ENCODE measurements around the gene PERM1. TPM values are rescaled to one million over a fixed set of nuclear protein-coding genes. Genes with fewer than 3 reads are reported as not detected.
"Not testable (repeated sequence)": the region's sequence is repeated elsewhere in the genome, so short reads cannot be mapped to it uniquely, and the experiment has no call there.

Gene PERM1
- total RNA-seq, 1 experiment from 2014 or later, result 0.18 TPM

DNA sequence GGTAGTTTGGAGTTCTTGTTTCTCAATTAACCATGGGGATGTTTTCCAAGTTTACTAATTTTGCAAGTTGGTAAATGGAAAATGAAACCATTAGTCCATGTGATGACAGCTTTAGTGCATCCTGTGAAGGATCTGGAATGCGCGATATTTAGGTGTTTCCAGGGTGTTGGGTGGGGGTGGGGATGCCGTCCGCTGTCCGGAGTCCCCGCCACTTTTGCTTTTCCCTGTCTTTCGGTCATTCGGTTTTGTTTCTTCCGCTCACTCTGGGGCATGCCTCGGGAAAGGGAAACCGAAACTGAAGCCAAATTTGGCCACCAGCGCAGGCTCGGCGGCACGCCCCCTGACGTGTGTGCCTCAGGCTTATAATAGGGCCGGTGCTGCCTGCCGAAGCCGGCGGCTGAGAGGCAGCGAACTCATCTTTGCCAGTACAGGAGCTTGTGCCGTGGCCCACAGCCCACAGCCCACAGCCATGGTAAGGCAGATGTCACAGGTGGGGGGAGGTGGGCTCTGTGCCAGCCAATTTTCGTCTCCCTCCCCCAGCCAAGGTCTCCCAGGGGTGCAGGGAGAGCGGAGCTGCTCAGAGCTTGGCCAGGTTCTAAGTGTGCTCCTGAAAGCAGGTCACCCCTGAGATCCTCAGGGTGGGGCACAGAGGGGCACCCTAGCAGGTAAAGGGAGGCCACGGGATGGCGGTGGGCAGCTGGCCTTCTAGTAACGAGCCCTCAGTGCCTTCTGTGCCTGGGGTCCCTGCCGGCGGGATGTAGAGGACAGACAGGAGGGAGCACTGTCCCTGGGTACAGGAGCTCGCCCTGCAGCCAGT, 31.4 kb upstream of the PERM1 start, which contains the start of gene ISG15:
TSS of gene ISG15 (plus strand) at position 393 of the 817 bp plus-strand sequence. CDS start at position 470, 77 bp downstream.
- no peaks in the 10 kb centered on the region for H3K27me3 ChIP-seq (replicated peaks; ENCODE audit: control insufficient read depth, insufficient read depth, low read length)
- H3K4me1 ChIP-seq, result no peaks in the 10 kb centered on the region; the same call in 1 of the 2 replicates
- no TSS peak for BruUV-seq (replicated peaks)
- H3K4me1 Mint-ChIP-seq (ENCODE audit: low read depth, unreplicated experiment), result no peaks in the 10 kb centered on the region
- H3K36me3 ChIP-seq (ENCODE audit: control insufficient read depth, insufficient read depth, low read length), result no peaks in the 10 kb centered on the region
- H3K4me3 Mint-ChIP-seq (ENCODE audit: unreplicated experiment), result peak within 1 kb of the TSS; percentile 94
- intact Hi-C loops (cut with micrococcal nuclease; ENCODE audit: unreplicated experiment), result no loop called here
- TF ChIP-seq, protein P1, sequence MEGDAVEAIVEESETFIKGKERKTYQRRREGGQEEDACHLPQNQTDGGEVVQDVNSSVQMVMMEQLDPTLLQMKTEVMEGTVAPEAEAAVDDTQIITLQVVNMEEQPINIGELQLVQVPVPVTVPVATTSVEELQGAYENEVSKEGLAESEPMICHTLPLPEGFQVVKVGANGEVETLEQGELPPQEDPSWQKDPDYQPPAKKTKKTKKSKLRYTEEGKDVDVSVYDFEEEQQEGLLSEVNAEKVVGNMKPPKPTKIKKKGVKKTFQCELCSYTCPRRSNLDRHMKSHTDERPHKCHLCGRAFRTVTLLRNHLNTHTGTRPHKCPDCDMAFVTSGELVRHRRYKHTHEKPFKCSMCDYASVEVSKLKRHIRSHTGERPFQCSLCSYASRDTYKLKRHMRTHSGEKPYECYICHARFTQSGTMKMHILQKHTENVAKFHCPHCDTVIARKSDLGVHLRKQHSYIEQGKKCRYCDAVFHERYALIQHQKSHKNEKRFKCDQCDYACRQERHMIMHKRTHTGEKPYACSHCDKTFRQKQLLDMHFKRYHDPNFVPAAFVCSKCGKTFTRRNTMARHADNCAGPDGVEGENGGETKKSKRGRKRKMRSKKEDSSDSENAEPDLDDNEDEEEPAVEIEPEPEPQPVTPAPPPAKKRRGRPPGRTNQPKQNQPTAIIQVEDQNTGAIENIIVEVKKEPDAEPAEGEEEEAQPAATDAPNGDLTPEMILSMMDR (IDR thresholded peaks at IDR 0.05; ENCODE audit: insufficient read depth in 1 of 2, low read depth in 1 of 2, low read length in 1 of 2, severe bottlenecking in 1 of 2, unreplicated experiment in 1 of 2), result no peak
- peak within 1 kb of the TSS; percentile 91 for H3K27ac Mint-ChIP-seq (ENCODE audit: unreplicated experiment)
- no peaks in the 10 kb centered on the region for H3K27me3 Mint-ChIP-seq (ENCODE audit: insufficient read depth, unreplicated experiment)
- no peaks in the 10 kb centered on the region for H3K9me3 Mint-ChIP-seq (ENCODE audit: unreplicated experiment)
- DNase-seq, result peak; percentile 81 to 83
- ChIA-PET CTCF (interaction anchor here (0.6 to 1.5 kb wide), 3 partner anchors 12 to 50 kb away, joined by 3 to 9 read pairs (median 5); no protein-coding TSS in a partner anchor), POLR2A (interaction anchor here (0.6 to 1.1 kb wide), 2 partner anchors 16 to 47 kb away, joined by 3 to 5 read pairs; no protein-coding TSS in a partner anchor)
- H3K36me3 Mint-ChIP-seq (ENCODE audit: insufficient read depth, unreplicated experiment), result peaks cover 26% of the 10 kb centered on the region
- H3K4me3 ChIP-seq (ENCODE audit: low read depth, low read length), result peak within 1 kb of the TSS; percentile 66
- no peaks in the 10 kb centered on the region for H3K9me3 ChIP-seq

DNA sequence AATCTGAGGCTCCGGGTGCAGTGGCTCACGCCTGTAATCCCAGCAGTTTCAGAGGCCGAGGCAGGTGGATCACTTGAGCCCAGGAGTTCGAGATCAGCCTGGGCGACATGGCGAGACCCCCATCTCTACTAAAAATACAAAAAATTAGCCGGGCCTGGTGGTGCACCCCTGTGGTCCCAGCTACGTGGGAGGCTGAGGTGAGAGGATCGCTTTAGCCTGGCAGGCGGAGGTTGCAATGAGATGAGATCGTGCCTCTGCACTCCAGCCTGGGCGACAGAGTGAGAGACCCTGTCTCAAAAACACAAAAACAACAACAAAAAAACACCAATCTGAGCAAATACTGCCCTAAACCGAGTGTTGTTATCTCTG, 30.8 kb upstream of the PERM1 start:
- CTCF ChIA-PET, result interaction anchor here (1.5 kb wide), 1 partner anchor 51 kb away, joined by 9 read pairs; no protein-coding TSS in a partner anchor
- POLR2A ChIA-PET; H3K9me3 ChIP-seq; H3K36me3 ChIP-seq (ENCODE audit: control insufficient read depth, insufficient read depth, low read length); H3K27me3 Mint-ChIP-seq (ENCODE audit: insufficient read depth, unreplicated experiment); H3K4me1 Mint-ChIP-seq (ENCODE audit: low read depth, unreplicated experiment); DNase-seq; H3K27me3 ChIP-seq (replicated peaks; ENCODE audit: control insufficient read depth, insufficient read depth, low read length); H3K4me1 ChIP-seq; intact Hi-C loops (cut with micrococcal nuclease; ENCODE audit: unreplicated experiment); H3K9me3 Mint-ChIP-seq (ENCODE audit: unreplicated experiment): not testable (repeated sequence)
- H3K4me3 Mint-ChIP-seq (ENCODE audit: unreplicated experiment), result peak overlapping the region; percentile 94
- BruUV-seq (replicated peaks), result TSS peak; percentile 76
- peak overlapping the region; percentile 66 for H3K4me3 ChIP-seq (ENCODE audit: low read depth, low read length)
- H3K27ac Mint-ChIP-seq (ENCODE audit: unreplicated experiment), result peak overlapping the region; percentile 91
- peaks cover 30% of the 10 kb centered on the region for H3K36me3 Mint-ChIP-seq (ENCODE audit: insufficient read depth, unreplicated experiment)

DNA sequence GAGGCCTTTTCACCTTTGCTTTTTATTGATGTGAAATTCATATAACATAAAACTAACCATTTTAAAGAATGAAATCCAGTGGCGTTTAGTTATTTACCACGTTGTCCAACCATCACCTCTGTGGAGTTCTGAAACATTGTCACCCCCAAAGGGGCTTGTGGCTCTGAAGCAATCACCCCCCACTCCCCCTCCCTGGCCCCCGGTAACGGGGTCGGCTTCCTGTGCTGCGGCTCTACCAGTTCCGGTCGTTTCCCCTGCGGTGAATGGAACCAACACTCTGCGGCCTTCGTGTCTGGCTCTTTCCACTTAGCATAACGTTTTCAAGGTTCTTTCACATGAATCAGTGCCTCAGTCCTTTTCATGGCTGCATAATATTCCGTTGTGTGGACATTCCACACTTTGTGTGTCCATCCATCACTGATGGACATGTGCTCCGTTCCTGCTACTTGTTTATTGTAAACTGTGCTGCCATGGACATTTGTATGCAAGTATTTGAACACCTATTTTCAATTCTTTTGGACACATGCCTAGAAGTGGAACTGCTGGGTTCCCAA, 29.6 kb upstream of the PERM1 start:
- ChIA-PET POLR2A (no interaction called here), CTCF (no interaction called here)
- H3K36me3 Mint-ChIP-seq (ENCODE audit: insufficient read depth, unreplicated experiment), result peaks cover 31% of the 10 kb centered on the region
- Histone ChIP-seq H3K9me3 (no peaks in the 10 kb centered on the region), H3K4me1 (peaks cover 9% of the 10 kb centered on the region), H3K36me3 (ENCODE audit: control insufficient read depth, insufficient read depth, low read length) (no peaks in the 10 kb centered on the region), H3K4me3 (ENCODE audit: low read depth, low read length) (no peak overlapping the region), H3K27me3 (replicated peaks; ENCODE audit: control insufficient read depth, insufficient read depth, low read length) (no peaks in the 10 kb centered on the region)
- no peak overlapping the region for H3K4me3 Mint-ChIP-seq (ENCODE audit: unreplicated experiment)
- no peak overlapping the region for H3K27ac Mint-ChIP-seq (ENCODE audit: unreplicated experiment)
- DNase-seq, result no peak
- TF ChIP-seq, protein P1 (IDR thresholded peaks at IDR 0.05; ENCODE audit: insufficient read depth in 1 of 2, low read depth in 1 of 2, low read length in 1 of 2, severe bottlenecking in 1 of 2, unreplicated experiment in 1 of 2), result no peak
- H3K4me1 Mint-ChIP-seq (ENCODE audit: low read depth, unreplicated experiment), result peaks cover 5% of the 10 kb centered on the region
- BruUV-seq (replicated peaks), result no TSS peak
- H3K9me3 Mint-ChIP-seq (ENCODE audit: unreplicated experiment), result no peaks in the 10 kb centered on the region
- intact Hi-C loops (cut with micrococcal nuclease; ENCODE audit: unreplicated experiment), result no loop called here
- no peaks in the 10 kb centered on the region for H3K27me3 Mint-ChIP-seq (ENCODE audit: insufficient read depth, unreplicated experiment)

DNA sequence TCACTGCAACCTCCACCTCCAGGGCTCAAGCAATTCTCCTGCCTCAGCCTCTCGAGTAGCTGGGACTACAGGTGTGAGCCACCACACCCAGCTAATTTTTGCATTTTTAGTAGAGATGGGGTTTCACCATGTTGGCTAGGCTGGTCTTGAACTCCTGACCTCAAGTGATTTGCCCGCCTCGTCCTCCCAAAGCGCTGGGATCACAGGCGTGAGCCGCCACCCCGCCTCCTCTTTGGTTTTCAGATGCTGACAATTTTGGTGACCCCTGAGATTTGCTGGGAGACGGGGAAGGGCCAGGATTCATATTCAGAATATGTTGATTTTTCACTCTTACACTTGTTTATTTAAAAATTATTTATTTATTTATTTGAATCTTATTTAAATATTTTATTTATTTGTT, 28.2 kb upstream of the PERM1 start:
- intact Hi-C loops (cut with micrococcal nuclease; ENCODE audit: unreplicated experiment), result not testable (repeated sequence)

More for the DNA sequence above, 28.2 kb upstream of the PERM1 start:
- H3K4me1 ChIP-seq, result peaks cover 23% of the 10 kb centered on the region
- Mint-ChIP-seq H3K36me3 (ENCODE audit: insufficient read depth, unreplicated experiment) (peaks cover 42% of the 10 kb centered on the region), H3K4me1 (ENCODE audit: low read depth, unreplicated experiment) (peaks cover 13% of the 10 kb centered on the region)
- CTCF ChIA-PET; H3K4me3 Mint-ChIP-seq (ENCODE audit: unreplicated experiment); DNase-seq; H3K27me3 ChIP-seq (replicated peaks; ENCODE audit: control insufficient read depth, insufficient read depth, low read length); POLR2A ChIA-PET; BruUV-seq (replicated peaks); H3K27ac Mint-ChIP-seq (ENCODE audit: unreplicated experiment); H3K9me3 ChIP-seq; H3K4me3 ChIP-seq (ENCODE audit: low read depth, low read length); H3K27me3 Mint-ChIP-seq (ENCODE audit: insufficient read depth, unreplicated experiment); H3K36me3 ChIP-seq (ENCODE audit: control insufficient read depth, insufficient read depth, low read length); H3K9me3 Mint-ChIP-seq (ENCODE audit: unreplicated experiment): not testable (repeated sequence)
